Measurements from ENCODE around the gene PNRC2. TPM values are rescaled to one million over a fixed set of nuclear protein-coding genes. Genes with fewer than 3 reads are reported as not detected.

PNRC2 gene
- total RNA-seq, 2 experiments from 2014 or later = 172 to 183 TPM

DNA sequence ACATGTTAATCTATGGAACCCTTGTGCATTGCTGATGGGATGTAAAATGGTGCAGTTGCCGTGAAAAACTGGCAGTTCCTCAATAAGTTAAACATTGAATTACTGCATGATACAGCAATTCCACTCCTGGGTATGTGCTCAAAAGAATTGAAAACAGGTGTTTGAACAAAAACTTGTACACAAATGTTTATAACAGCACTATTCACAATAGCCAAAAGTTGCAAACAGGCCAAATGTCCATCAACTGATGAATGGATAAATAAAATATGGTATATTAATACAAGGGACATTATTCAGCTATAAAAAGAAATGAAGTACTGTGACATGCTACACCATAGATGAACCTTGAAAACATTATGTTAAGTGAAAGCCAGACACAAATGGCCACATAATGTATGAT, 38.2 kb downstream of the PNRC2 start:
- DNase-seq (no peak), ATAC-seq (ENCODE audit: poor library complexity) (no peak)
- no peaks in the 10 kb centered on the region for H3K36me3 Mint-ChIP-seq (ENCODE audit: low read depth)
- ChIA-PET POLR2A (no interaction called here), CTCF (no interaction called here)
- TF ChIP-seq, protein P1, sequence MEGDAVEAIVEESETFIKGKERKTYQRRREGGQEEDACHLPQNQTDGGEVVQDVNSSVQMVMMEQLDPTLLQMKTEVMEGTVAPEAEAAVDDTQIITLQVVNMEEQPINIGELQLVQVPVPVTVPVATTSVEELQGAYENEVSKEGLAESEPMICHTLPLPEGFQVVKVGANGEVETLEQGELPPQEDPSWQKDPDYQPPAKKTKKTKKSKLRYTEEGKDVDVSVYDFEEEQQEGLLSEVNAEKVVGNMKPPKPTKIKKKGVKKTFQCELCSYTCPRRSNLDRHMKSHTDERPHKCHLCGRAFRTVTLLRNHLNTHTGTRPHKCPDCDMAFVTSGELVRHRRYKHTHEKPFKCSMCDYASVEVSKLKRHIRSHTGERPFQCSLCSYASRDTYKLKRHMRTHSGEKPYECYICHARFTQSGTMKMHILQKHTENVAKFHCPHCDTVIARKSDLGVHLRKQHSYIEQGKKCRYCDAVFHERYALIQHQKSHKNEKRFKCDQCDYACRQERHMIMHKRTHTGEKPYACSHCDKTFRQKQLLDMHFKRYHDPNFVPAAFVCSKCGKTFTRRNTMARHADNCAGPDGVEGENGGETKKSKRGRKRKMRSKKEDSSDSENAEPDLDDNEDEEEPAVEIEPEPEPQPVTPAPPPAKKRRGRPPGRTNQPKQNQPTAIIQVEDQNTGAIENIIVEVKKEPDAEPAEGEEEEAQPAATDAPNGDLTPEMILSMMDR (IDR thresholded peaks at IDR 0.05) = no peak
- Histone ChIP-seq H3K4me3 (ENCODE audit: low read length) (no peak overlapping the region), H3K9me3 (ENCODE audit: control insufficient read depth in 1 of 2, insufficient read depth in 1 of 2, low read length in 2 of 2) (no peaks in the 10 kb centered on the region), H3K36me3 (ENCODE audit: insufficient read depth, low read length) (no peaks in the 10 kb centered on the region), H3K27me3 (ENCODE audit: control insufficient read depth in 1 of 2, insufficient read depth in 2 of 2, low read length in 2 of 2) (no peaks in the 10 kb centered on the region), H3K4me1 (ENCODE audit: insufficient read depth, low read length) (no peaks in the 10 kb centered on the region), H3K27ac (ENCODE audit: low read depth in 1 of 2, low read length in 2 of 2) (no peak overlapping the region)
- no peaks in the 10 kb centered on the region for H3K27me3 Mint-ChIP-seq
- intact Hi-C loops (cut with DNase I, micrococcal nuclease) = no loop called here
- H3K9me3 Mint-ChIP-seq = no peaks in the 10 kb centered on the region
- no peak overlapping the region for H3K27ac Mint-ChIP-seq
- no peak overlapping the region for H3K4me3 Mint-ChIP-seq
- no peaks in the 10 kb centered on the region for H3K4me1 Mint-ChIP-seq (ENCODE audit: low read depth)

DNA sequence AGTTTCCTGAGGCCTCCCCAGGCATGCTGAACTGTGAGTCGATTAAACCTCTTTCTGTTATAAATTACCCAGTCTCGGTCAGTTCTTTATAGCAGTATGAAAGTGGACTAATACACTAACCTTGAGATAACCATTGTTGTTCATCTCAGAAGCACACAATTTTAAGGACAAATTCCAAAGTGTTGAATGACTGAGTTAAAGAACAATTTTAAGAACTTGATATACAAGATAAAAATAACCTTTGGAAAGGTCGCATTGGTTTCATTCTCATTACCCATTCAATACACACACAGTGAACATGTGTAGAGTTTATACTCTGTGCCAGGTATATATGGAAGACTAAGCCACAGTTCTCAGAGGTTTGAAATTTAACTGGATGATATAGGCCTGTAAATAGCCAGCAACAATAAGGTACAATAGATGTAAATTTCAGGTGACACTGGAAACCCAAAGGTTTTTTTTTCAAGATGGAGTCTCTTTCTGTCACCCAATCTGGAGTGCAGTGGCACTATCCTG, 39.6 kb downstream of the PNRC2 start:
- Histone ChIP-seq H3K27ac (ENCODE audit: low read depth in 1 of 2, low read length in 2 of 2) (no peak overlapping the region), H3K9me3 (ENCODE audit: control insufficient read depth in 1 of 2, insufficient read depth in 1 of 2, low read length in 2 of 2) (no peaks in the 10 kb centered on the region), H3K4me1 (ENCODE audit: insufficient read depth, low read length) (no peaks in the 10 kb centered on the region), H3K36me3 (ENCODE audit: insufficient read depth, low read length) (no peaks in the 10 kb centered on the region), H3K27me3 (ENCODE audit: control insufficient read depth in 1 of 2, insufficient read depth in 2 of 2, low read length in 2 of 2) (no peaks in the 10 kb centered on the region), H3K4me3 (ENCODE audit: low read length) (no peak overlapping the region)
- ChIA-PET CTCF (no interaction called here), POLR2A (no interaction called here)
- DNase-seq (no peak), ATAC-seq (ENCODE audit: poor library complexity) (no peak)
- H3K9me3 Mint-ChIP-seq = no peaks in the 10 kb centered on the region
- no peaks in the 10 kb centered on the region for H3K27me3 Mint-ChIP-seq
- H3K27ac Mint-ChIP-seq = no peak overlapping the region
- no peaks in the 10 kb centered on the region for H3K36me3 Mint-ChIP-seq (ENCODE audit: low read depth)
- H3K4me1 Mint-ChIP-seq (ENCODE audit: low read depth) = no peaks in the 10 kb centered on the region
- H3K4me3 Mint-ChIP-seq = no peak overlapping the region
- intact Hi-C loops (cut with DNase I, micrococcal nuclease) = no loop called here
- TF ChIP-seq, protein P1 (IDR thresholded peaks at IDR 0.05) = no peak

DNA sequence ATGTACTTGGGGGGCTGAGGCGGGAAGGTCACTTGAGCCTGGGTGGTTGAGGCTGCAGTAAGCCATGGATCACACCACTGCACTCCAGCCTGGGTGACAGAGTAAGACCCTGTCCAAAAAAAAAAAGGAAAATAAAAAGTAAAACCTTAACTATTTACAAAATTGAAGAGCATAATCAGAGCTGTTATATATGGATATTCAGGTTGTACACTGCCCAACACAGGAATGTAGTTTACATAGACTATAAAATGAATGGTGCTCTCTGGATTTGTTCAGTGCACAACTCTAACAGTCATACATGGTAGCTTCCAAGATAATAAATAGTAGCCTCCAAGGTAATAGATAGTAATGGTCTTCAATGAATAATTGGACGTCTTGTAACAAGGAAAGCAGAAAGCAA, 43.1 kb downstream of the PNRC2 start:
- TF ChIP-seq, protein P1 (IDR thresholded peaks at IDR 0.05) = no peak

More for the DNA sequence above, 43.1 kb downstream of the PNRC2 start:
- Histone ChIP-seq H3K27ac (ENCODE audit: low read depth in 1 of 2, low read length in 2 of 2) (no peak overlapping the region), H3K4me1 (ENCODE audit: insufficient read depth, low read length) (no peaks in the 10 kb centered on the region), H3K9me3 (ENCODE audit: control insufficient read depth in 1 of 2, insufficient read depth in 1 of 2, low read length in 2 of 2) (no peaks in the 10 kb centered on the region), H3K36me3 (ENCODE audit: insufficient read depth, low read length) (no peaks in the 10 kb centered on the region), H3K4me3 (ENCODE audit: low read length) (no peak overlapping the region), H3K27me3 (ENCODE audit: control insufficient read depth in 1 of 2, insufficient read depth in 2 of 2, low read length in 2 of 2) (no peaks in the 10 kb centered on the region)
- no peaks in the 10 kb centered on the region for H3K36me3 Mint-ChIP-seq (ENCODE audit: low read depth)
- H3K27me3 Mint-ChIP-seq = peaks cover 5% of the 10 kb centered on the region
- ChIA-PET CTCF (no interaction called here), POLR2A (no interaction called here)
- intact Hi-C loops (cut with DNase I, micrococcal nuclease) = no loop called here
- H3K27ac Mint-ChIP-seq = no peak overlapping the region
- H3K9me3 Mint-ChIP-seq = no peaks in the 10 kb centered on the region
- H3K4me1 Mint-ChIP-seq (ENCODE audit: low read depth) = no peaks in the 10 kb centered on the region
- DNase-seq = no peak
- no peak overlapping the region for H3K4me3 Mint-ChIP-seq
- no peak for ATAC-seq (ENCODE audit: poor library complexity)
